Astrocyte (in vitro differentiated cells and primary cell): Measurements from ENCODE around the gene SPAG6.

ENCODE experiments used
- CTCF ChIP-seq: IDR thresholded peaks from 2 replicates; pipeline ENCODE4 v1.5.1; 2011; ENCODE audit warnings: low read depth, mild to moderate bottlenecking, inconsistent platforms, low read length, moderate library complexity; ENCODE audit not compliant: insufficient read depth
- EZH2 ChIP-seq: IDR thresholded peaks from 2 replicates; pipeline ENCODE4 v1.6.1; 2012; ENCODE audit warnings: mild to moderate bottlenecking, low read length, inconsistent platforms; ENCODE audit not compliant: insufficient read depth

DNA sequence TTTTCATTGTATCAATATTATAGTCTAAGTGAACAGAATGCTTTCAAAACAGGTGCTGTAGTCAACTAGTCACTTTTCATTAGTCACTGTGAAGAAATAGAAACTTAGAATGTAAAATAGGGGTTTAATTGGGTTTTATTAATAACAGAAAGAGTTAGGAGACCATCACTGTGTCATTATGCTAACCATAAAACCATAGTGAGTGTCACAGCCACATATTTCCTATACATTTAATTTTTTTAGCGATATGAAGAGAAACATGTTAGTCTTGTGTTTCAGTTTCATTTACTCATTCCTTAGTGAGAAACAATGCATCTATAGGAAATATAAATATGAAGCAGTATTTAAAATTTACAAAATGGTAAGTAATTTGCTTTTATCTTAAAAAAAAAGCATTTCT, 22.2 kb downstream of the SPAG6 start:
- TF ChIP-seq CTCF: no peak
- TF ChIP-seq EZH2: no peak
